A673 (cell line): ENCODE data around the gene SURF6. TPM values are rescaled to one million over a fixed set of nuclear protein-coding genes. Genes with fewer than 3 reads are reported as not detected.

Experiments
- BruUV-seq: library from RNA; stranded (reverse); fragments of 400-500 nt; replicated peaks from 2 replicates; lab custom pipeline; 2021; lab: Mats Ljungman, UMichigan
- CTCF ChIA-PET: fragments of 300-600 bp; sonication (Branson Sonifier 250); formaldehyde crosslinking; loops from one replicate; lab custom pipeline; 2022; ENCODE audit warnings: antibody characterized with exemption; lab: Charles Lee
- POLR2A ChIA-PET: fragments of 300-600 bp; sonication (Branson Sonifier 250); formaldehyde crosslinking; loops from one replicate; lab custom pipeline; 2022; ENCODE audit warnings: antibody characterized with exemption; ENCODE audit not compliant: low non-redundant PET; lab: Charles Lee
- DNase-seq: peaks from one replicate; pipeline ENCODE4 v3.0.0-alpha.2; 2015; ENCODE audit warnings: low spot score
- H3K27ac ChIP-seq: fragments of 200-600 bp; sonication (generic); 2 replicates; pipeline ENCODE4 v1.5.1; 2016; ENCODE audit warnings: mixed run types, low read depth, mild to moderate bottlenecking, mixed read lengths, antibody characterized with exemption, low read length; ENCODE audit not compliant: poor library complexity, severe bottlenecking
- H3K27me3 ChIP-seq: fragments of 200-600 bp; sonication (generic); replicated peaks from 2 replicates; pipeline ENCODE4 v1.6.1; 2017; ENCODE audit warnings: mixed run types, low read depth, mild to moderate bottlenecking, mixed read lengths, antibody characterized with exemption, low read length; ENCODE audit not compliant: insufficient read depth, poor library complexity
- H3K36me3 ChIP-seq: fragments of 200-600 bp; sonication (generic); 2 replicates; pipeline ENCODE4 v1.6.1; 2016; ENCODE audit warnings: mixed run types, mild to moderate bottlenecking, mixed read lengths, antibody characterized with exemption, low read length; ENCODE audit not compliant: insufficient read depth, poor library complexity, severe bottlenecking
- H3K4me1 ChIP-seq: fragments of 200-600 bp; sonication (generic); 2 replicates; pipeline ENCODE4 v1.6.1; 2017; ENCODE audit warnings: mixed run types, mild to moderate bottlenecking, mixed read lengths, antibody characterized with exemption, low read length; ENCODE audit not compliant: insufficient read depth, poor library complexity, severe bottlenecking
- H3K4me3 ChIP-seq: fragments of 200-600 bp; sonication (generic); 2 replicates; pipeline ENCODE4 v1.5.1; 2016; ENCODE audit warnings: low read depth, mixed run types, mild to moderate bottlenecking, mixed read lengths, low read length; ENCODE audit not compliant: poor library complexity, severe bottlenecking
- H3K9me3 ChIP-seq: fragments of 200-600 bp; sonication (generic); 2 replicates; pipeline ENCODE4 v1.6.1; 2016; ENCODE audit warnings: mixed run types, low read depth, mild to moderate bottlenecking, mixed read lengths, antibody characterized with exemption, low read length; ENCODE audit not compliant: poor library complexity, severe bottlenecking
- CTCF ChIP-seq: fragments of 300-800, 200-600 bp; sonication (generic); conservative IDR thresholded peaks from 2 replicates; pipeline ENCODE4 v1.5.1; 2017; ENCODE audit warnings: low read depth, mild to moderate bottlenecking, antibody characterized with exemption, low read length, moderate library complexity, mixed read lengths
- EZH2 ChIP-seq: fragments of 200-600 bp; sonication (generic); IDR thresholded peaks from 2 replicates; pipeline ENCODE4 v1.6.1; 2017; ENCODE audit warnings: borderline replicate concordance, low read depth, mild to moderate bottlenecking, mixed read lengths, antibody characterized with exemption, low read length; ENCODE audit not compliant: poor library complexity, severe bottlenecking
- intact Hi-C: fragments of 100-400 bp; cut with micrococcal nuclease; formaldehyde crosslinking; loops from one replicate; pipeline ENCODE4 v1.10.0; 2022; ENCODE audit not compliant: unreplicated experiment
- total RNA-seq: library from RNA; stranded (reverse); gene quantifications from 2 replicates; pipeline ENCODE4 v1.2.3, GENCODE V29; 2021

The SURF6 gene
- total RNA-seq, 1 experiment from 2014 or later = 36.6 TPM

GRCh38 chr9:133282464-133283238 is 53.3 kb downstream of the SURF6 start:
- Histone ChIP-seq H3K27ac (no peak overlapping the region), H3K9me3 (no peaks in the 10 kb centered on the region), H3K4me1 (no peaks in the 10 kb centered on the region), H3K4me3 (no peak overlapping the region), H3K27me3 (peaks cover 24% of the 10 kb centered on the region), H3K36me3 (no peaks in the 10 kb centered on the region)
- intact Hi-C loops = no loop called here
- DNase-seq = no peak
- POLR2A ChIA-PET = no interaction called here
- no peak for TF ChIP-seq EZH2
- no peak for TF ChIP-seq CTCF
- BruUV-seq = no TSS peak
- CTCF ChIA-PET = no interaction called here

- no TSS peak for BruUV-seq
- no peaks in the 10 kb centered on the region for H3K9me3 ChIP-seq
- TF ChIP-seq CTCF (no peak), EZH2 (no peak)
- H3K27ac ChIP-seq = no peak overlapping the region
- H3K4me3 ChIP-seq = no peak overlapping the region
- H3K36me3 ChIP-seq = no peaks in the 10 kb centered on the region
- H3K4me1 ChIP-seq = no peaks in the 10 kb centered on the region
- peaks cover 47% of the 10 kb centered on the region for H3K27me3 ChIP-seq
- ChIA-PET POLR2A (no interaction called here), CTCF (no interaction called here)
- intact Hi-C loops = no loop called here
- no peak for DNase-seq
Observed at GRCh38 chr9:133280392-133280791, 55.6 kb downstream of the SURF6 start.

Other genes with a start within 250 kb of the SURF6 start
- gene RALGDS, start 214.9 kb downstream of the SURF6 start, total RNA-seq = 40.1 and 42.3 TPM in 2 replicates
- 1.8 and 2.6 TPM in 2 replicates for gene GBGT1, start 172.3 kb downstream of the SURF6 start, total RNA-seq
- gene OBP2B, start 126.9 kb downstream of the SURF6 start, total RNA-seq = not detected in 2 replicates
- gene ABO, start 61.0 kb downstream of the SURF6 start, total RNA-seq = not detected in 2 replicates
- 46.2 and 49.6 TPM in 2 replicates for gene MED22, start 11.9 kb upstream of the SURF6 start, total RNA-seq
- 1,920 and 1,940 TPM in 2 replicates for gene RPL7A, start 12.0 kb upstream of the SURF6 start, total RNA-seq
- 41.6 and 53.3 TPM in 2 replicates for gene SURF1, start 20.3 kb upstream of the SURF6 start, total RNA-seq
- gene SURF2, start 20.4 kb upstream of the SURF6 start, total RNA-seq = 35.0 and 42.0 TPM in 2 replicates
- gene SURF4, start 39.9 kb upstream of the SURF6 start, total RNA-seq = 201 and 214 TPM in 2 replicates
- gene STKLD1, start 40.2 kb upstream of the SURF6 start, total RNA-seq = 0.52 and 1.5 TPM in 2 replicates
- 32.0 and 35.9 TPM in 2 replicates for gene REXO4, start 81.8 kb upstream of the SURF6 start, total RNA-seq
- gene ADAMTS13, start 86.2 kb upstream of the SURF6 start, total RNA-seq = 1.3 and 3.1 TPM in 2 replicates
- gene CACFD1, start 123.8 kb upstream of the SURF6 start, total RNA-seq = 7.8 and 10.6 TPM in 2 replicates
- gene SLC2A6, start 142.9 kb upstream of the SURF6 start, total RNA-seq = 1.8 and 2.7 TPM in 2 replicates
- gene MYMK, start 188.8 kb upstream of the SURF6 start, total RNA-seq = not detected in 2 replicates
- gene ADAMTSL2, start 198.5 kb upstream of the SURF6 start, total RNA-seq = 0.06 TPM in 1 of 2 replicates, not detected in the other